H4 (cell line): Measurements from ENCODE around the gene ORAI3. TPM values are rescaled to one million over a fixed set of nuclear protein-coding genes. Genes with fewer than 3 reads are reported as not detected.

Experiments used
- DNase-seq: peaks from one replicate; pipeline ENCODE4 v3.0.0-alpha.2; 2015; ENCODE audit warnings: low spot score
- total RNA-seq: library from RNA; depleted of rRNA; stranded (reverse); fragments of >200 nt; shearing (Covaris generic); gene quantifications from 2 replicates; pipeline ENCODE4 v1.2.3, GENCODE V29; 2014

ORAI3 gene
- total RNA-seq, 1 experiment from 2014 or later, result 30.5 TPM

- DNase-seq, result no peak
Observed at GRCh38 chr16:30971298-30971697, 22.4 kb downstream of the ORAI3 start.

GRCh38 chr16:30972872-30973271 is 24.0 kb downstream of the ORAI3 start:
- no peak for DNase-seq

- DNase-seq, result no peak
Observed at GRCh38 chr16:30974348-30974747, 25.5 kb downstream of the ORAI3 start.

- DNase-seq, result no peak
Observed at GRCh38 chr16:30976486-30976885, 27.6 kb downstream of the ORAI3 start.

- no peak for DNase-seq
Observed at GRCh38 chr16:30977502-30977901, 28.6 kb downstream of the ORAI3 start.

- DNase-seq, result no peak
Observed at GRCh38 chr16:30979170-30980022, 30.5 kb downstream of the ORAI3 start.

GRCh38 chr16:30980023-30980371 is 31.1 kb downstream of the ORAI3 start:
- no peak for DNase-seq

- DNase-seq, result no peak
Observed at GRCh38 chr16:30980434-30980833, 31.6 kb downstream of the ORAI3 start.

GRCh38 chr16:30980959-30981358 is 32.1 kb downstream of the ORAI3 start:
- DNase-seq, result no peak

- no peak for DNase-seq
Observed at GRCh38 chr16:30982548-30983288, 33.9 kb downstream of the ORAI3 start.

GRCh38 chr16:30983289-30983889 is 34.5 kb downstream of the ORAI3 start:
- DNase-seq, result no peak

- DNase-seq, result no peak
Observed at GRCh38 chr16:30983898-30984610, 35.2 kb downstream of the ORAI3 start.

GRCh38 chr16:30984669-30985400 is 36.0 kb downstream of the ORAI3 start, which contains the start of gene HSD3B7:
Gene HSD3B7 (plus strand): TSS chr16:30985207. CDS start chr16:30985659, 452 bp downstream.
- peak; percentile 51 for DNase-seq

- no peak for DNase-seq
Observed at GRCh38 chr16:30985401-30986128, 36.7 kb downstream of the ORAI3 start.

GRCh38 chr16:30986129-30986991 is 37.5 kb downstream of the ORAI3 start:
- no peak for DNase-seq

GRCh38 chr16:30987581-30988190 is 38.8 kb downstream of the ORAI3 start:
- DNase-seq, result no peak

GRCh38 chr16:30989469-30990047 is 40.7 kb downstream of the ORAI3 start:
- DNase-seq, result no peak

GRCh38 chr16:30990105-30990504 is 41.2 kb downstream of the ORAI3 start:
- DNase-seq, result no peak

GRCh38 chr16:30991052-30991451 is 42.2 kb downstream of the ORAI3 start:
- DNase-seq, result no peak
